GM19023 (cell line): Measurements from ENCODE around the gene CNTNAP2.
"Not testable (repeated sequence)": the region's sequence is repeated elsewhere in the genome, so short reads cannot be mapped to it uniquely, and the experiment has no call there.

ENCODE experiments used
- ATAC-seq: cut with Tn5 transposase; IDR thresholded peaks from one replicate; pipeline ENCODE4 v1.9.1; 2021; ENCODE audit warnings: mild to moderate bottlenecking, moderate library complexity; ENCODE audit not compliant: unreplicated experiment

The CNTNAP2 gene

DNA sequence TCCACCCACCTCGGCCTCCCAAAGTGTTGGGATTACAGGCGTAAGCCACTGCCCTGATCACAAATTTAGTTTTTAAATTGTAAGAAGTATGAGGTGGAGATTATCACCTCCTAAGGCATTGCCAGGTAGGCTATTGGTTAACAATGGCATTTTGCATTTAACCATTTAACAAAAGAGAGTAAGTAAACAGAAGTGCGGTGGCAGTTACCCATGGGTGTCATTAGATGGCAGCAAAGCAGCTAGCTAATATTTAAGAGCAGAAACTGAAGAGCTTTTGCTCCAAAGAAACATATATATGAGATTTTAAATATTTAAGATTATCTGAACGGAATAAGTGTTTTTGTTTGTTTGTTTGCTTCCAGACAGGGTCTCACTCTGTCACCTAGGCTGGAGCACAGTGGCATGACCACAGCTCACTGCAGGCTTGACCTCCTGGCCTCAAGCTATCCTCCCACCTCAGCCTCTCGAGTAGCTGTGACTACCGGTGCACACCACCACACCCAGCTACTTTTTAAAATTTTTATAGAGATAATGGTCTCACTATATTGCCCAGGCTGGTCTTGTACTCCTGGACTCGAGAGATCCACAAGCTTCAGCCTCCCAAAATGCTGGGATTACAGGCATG, 2148.4 kb downstream of the CNTNAP2 start:
- ATAC-seq: no peak

DNA sequence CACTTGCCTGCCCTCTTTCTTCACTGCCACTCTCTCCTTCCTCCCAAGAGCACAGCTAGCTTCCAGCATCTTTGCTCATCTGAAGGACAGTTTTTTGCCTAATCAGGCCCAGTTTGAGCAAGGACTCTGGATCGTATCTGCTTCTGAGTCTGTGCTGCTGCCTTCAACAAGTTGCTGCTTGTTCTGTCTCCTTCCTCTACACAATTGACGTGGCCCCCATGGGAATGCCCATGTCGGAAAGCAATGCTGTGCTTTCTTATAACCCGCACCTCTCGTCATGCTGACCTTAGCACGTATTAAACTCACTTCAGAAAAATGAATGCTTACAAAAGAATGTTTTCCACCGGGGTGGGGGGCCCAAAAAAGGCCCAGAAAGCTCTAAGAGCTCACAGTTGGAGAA, 2149.3 kb downstream of the CNTNAP2 start:
- no peak for ATAC-seq

DNA sequence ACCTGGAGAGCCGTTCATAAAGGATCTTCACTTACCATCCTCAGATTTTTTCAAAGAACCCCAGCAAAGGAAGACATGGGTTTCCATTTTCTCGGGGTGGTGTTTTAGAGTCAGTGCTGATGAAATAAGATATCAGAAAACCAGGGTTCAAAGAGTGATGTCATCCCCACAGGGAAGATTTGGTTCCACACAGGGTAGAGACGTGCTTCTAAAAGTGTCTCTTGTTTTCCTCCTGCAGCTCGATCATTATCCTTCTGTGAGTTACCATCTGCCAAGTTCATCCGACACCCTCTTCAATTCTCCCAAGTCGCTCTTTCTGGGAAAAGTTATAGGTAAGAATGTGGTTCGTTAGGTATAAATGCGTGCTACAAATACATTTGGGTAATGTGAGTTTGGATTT, 2150.2 kb downstream of the CNTNAP2 start:
- ATAC-seq: no peak

DNA sequence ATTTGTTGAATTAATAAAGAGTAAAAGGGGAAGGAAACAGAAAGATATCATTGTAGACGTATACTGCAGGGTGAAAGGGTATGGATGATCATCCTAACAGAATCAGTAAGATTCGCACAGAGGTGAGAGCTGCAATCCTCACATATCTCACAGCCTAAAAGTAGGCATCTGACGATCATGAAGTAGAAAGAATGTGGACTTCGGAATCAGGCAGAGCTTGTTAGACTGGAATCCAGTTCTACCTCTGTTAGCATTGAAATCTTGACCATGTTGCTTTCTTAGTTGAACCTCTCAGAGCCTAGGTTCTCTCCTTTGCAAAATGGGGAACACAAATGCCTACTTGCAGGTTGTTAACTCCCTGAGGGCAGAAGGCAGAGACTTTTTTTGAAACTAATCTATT, 2154.0 kb downstream of the CNTNAP2 start:
- no peak for ATAC-seq

DNA sequence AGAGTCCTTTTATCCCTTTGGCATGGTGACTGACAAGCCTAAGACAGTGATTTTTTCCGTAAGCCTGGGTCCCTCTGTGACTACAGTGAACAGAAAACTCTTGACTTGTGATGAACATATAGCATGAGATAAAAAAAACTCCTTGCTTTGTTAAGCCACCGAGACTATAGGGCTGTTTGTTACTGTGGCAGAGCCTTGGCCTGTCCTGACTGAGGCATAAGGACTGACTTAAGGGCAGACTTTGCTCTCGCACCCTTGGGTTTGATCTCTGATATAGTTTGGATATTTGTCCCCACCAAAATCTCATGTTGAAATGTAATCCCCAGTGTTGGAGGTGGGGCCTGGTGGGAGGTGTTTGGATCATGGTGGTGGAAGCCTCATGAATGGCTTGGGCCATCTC, 2157.5 kb downstream of the CNTNAP2 start:
- ATAC-seq: no peak

GRCh38 chr7:148275359-148275890, 2158.8 kb downstream of the CNTNAP2 start:
- no peak for ATAC-seq

DNA sequence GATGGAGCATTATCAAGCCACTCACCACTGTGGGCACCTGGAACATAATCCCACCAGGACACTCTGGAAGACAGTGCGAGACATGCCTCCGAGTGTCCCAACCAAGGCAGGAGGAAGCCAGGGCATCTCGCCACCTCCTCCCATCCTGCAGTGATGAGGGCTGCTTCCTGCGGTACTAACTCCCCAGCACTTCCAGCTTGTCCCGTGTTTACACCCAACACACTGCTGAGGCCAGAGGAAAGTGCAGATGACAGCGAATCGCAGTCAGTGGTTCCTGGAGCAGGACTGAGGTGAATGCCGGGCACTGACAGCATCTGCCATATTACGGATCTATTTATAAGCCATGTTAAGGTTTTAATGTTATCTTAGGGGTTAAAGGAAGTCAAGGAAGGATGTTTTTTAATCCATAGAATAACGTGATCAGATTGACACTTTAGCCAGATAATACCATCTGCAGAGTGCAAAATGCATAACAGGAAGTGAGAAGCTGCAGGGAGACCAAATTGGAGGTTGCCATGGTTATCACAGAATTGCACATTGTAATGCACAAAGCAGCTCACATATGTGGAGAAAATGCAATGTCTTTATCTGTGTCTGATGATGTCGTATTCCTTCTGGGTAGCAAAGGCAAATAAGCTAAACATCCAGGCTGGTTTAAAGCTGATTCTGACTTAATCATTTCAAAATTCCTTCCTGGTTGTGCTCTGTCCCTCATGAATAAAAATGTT, 2159.9 kb downstream of the CNTNAP2 start:
- no peak for ATAC-seq

DNA sequence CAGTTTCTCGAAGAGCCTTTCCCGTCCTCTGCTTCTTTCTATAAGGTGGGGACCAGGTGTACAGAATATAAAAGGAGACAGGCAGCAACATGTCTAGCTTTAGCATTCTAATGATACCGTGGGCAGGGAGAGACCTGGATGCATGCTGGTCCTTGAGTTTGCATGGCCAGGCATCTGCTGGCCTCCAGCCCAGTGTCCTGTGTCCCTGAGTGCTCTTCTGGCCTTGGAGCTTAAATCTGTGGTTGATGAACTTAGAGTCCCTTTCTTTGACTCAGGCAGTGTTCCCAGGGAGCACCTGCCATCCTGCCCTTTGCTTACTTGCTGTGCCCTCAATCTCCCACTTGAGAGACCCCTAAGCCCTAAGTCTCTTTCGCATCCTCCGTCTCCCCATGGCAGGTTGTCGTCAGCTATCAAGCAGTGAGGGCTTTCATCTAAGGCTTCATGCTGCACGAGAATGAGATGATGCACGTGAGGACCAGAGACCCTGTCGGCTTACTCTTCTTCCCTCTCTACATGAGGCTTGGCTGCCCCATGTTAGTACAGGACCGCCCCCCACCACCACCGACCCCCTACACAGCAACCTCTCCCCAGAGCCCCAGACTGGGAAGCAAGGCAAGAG, 2160.6 kb downstream of the CNTNAP2 start:
- no peak for ATAC-seq

DNA sequence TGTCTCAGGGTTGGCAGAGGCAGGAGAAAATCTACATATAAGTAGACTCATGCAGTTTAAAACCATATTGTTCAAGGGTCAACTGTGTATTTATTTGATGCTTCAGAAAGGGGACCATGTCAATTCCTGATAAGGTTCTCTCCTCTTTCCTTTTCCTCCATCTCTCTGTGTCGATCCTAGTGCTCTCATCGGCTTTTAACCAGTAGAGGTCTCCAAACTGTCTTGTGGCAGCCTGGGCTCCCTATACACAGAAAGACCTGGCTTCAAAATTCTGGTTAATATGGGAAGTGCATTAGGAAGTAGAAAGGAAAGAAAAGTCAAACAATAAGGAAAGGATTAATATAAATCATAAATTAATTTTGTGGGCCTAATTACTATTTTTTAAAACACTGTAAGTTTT, 2169.5 kb downstream of the CNTNAP2 start:
- no peak for ATAC-seq

DNA sequence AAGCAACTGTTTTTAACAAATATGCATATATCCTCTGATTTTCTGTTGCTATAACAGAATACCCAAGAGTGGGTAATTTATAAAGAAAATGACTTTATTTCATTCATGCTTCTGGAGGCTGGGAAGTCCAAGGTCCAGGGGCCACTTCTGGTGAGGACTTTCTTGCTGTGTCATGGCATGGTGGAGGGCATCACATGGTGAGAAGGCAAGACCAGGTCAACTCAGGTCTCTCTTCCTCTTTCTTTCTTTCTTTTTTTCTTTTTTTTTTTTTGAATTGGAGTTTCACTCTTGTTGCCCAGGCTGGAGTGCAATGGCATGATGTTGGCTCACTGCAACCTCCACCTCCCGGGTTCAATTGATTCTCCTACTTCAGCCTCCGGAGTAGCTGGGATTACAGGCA, 2170.9 kb downstream of the CNTNAP2 start:
- ATAC-seq: no peak

DNA sequence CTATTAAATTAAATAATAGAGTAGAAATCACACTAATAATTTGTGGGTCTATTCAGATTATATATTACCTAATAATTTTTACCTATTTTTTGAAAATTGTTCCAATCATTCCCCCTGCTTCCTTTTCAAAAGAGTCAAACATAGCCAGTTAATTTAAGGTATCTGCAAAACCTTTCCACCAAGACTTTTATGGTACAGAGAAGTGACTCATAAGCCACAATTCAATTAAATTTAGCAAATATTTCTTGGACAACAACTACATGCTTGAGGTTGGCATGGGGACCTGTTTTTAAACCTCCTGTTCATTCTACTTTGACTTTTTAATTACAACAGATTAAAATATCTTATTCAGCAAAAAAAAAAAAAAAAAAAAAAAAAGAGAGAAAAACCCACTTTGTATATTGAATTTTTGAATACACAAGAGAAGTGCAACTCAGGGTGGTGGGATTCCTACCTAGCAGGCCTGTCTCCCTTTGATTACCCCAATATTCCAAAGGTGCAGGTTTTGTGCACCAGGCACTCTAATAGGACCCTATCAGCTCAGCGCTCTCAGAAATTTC, 2172.1 kb downstream of the CNTNAP2 start:
- no peak for ATAC-seq

DNA sequence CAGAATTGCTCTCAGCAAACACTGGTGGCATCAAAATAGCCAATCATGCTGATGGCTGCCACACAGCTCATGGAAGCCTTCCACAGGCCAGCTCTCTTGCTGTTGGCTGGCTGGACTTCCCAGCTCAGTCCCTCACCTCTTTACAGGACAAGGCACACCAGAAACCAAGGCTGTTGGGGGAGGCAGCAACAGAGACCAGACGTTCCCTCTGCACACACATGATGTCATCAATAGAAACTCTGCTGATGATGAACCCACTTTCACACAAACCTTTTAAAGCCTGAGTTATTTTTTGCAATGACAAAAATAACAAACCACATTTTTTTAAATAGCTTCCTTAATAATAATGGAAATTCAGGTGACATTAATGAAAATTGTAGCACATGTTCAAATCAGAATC, 2173.0 kb downstream of the CNTNAP2 start:
- ATAC-seq: no peak

DNA sequence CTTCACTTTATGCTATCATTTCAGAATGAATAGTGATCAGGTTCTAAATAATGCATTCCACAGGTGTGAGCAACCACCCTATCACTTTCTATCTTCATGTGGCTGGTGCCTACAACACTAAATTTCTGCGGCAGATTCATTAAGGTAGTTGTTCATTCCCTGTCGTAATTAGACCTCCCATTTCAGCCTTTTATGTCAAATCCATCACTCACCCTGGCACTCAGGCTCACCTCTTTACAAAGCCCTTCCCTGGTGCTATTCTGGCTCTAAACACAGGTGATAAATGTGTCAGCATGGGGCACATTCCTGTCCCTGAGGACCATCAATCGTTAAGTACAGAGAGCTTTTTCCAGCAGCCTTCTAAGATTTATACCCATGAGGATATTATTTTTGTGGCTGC, 2173.9 kb downstream of the CNTNAP2 start:
- no peak for ATAC-seq

DNA sequence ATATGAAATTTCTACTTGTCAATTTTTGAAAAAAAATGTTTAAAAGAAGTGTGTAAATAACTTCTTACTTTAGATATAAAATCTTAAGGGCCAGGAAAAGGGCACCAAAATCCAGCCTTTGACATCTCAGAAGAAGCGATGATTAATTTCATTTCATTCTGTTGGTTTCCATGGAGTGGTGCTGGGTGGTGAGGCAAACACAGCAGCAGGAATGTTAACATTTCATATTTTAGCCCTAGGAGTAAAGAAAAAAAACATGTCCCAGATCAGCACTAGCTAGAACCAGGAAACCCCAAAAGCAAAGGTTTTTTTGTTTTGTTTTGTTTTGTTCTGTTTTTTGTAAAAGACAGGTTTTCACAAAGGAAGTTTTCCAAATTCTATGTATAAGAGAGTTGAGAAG, 2175.2 kb downstream of the CNTNAP2 start:
- ATAC-seq: no peak

DNA sequence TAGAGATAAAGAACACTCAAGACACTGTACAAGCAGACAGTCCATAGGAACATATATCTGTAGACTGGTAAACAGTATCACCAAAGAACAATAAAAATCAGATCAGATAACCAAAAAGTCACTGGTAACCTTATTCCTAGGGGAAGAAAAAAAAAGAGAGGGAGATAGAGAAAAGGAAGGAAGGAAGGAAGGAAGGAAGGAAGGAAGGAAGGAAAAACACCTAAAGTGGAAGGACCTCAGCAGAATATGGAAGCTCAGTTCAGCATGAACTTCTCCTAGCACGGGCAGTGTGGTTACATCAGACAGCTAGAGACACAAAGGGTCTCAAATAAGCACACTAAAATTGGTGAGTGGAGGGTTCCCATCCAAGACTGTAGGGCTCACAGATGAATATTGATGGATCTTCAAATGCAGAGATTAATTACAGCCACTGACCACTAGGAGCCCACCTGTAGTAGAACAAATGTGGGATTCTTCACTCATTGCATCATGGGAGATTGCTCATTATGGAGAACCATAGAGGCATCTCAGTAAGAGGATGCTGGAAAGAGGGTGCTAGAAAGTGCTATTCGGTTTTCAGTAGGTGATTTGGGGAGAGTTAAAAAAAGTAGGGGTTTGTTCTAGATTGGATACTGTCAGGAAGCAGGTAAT, 2180.5 kb downstream of the CNTNAP2 start:
- no peak for ATAC-seq

- ATAC-seq: not testable (repeated sequence)
These were observed 2182.2 kb downstream of the CNTNAP2 start for GRCh38 chr7:148298768-148299167.

- ATAC-seq: no peak
These were observed 2183.0 kb downstream of the CNTNAP2 start for GRCh38 chr7:148299350-148300276.

GRCh38 chr7:148302436-148302835, 2185.8 kb downstream of the CNTNAP2 start:
- ATAC-seq: not testable (repeated sequence)

GRCh38 chr7:148303295-148304082, 2186.9 kb downstream of the CNTNAP2 start:
- ATAC-seq: no peak

GRCh38 chr7:148304083-148304335, 2187.4 kb downstream of the CNTNAP2 start:
- ATAC-seq: no peak
